Activated gamma-delta T cell (primary cell): Measurements from ENCODE around the gene CCNA2.

Source experiments
- DNase-seq: peaks from one replicate; lab custom pipeline; 2025; lab: John Stamatoyannopoulos, UW

The CCNA2 gene

GRCh38 chr4:121773883-121774282 lies 49.8 kb downstream of the CCNA2 start:
- no peak for DNase-seq

- DNase-seq = no peak
Measured at GRCh38 chr4:121771869-121772268, 51.8 kb downstream of the CCNA2 start.

GRCh38 chr4:121769341-121769740 lies 54.3 kb downstream of the CCNA2 start:
- DNase-seq = no peak

- no peak for DNase-seq
Measured at GRCh38 chr4:121767166-121767565, 56.5 kb downstream of the CCNA2 start.
